Erythroblast (primary cell): ENCODE results near the gene KRTAP19-8.

Experiments
- GATA1 ChIP-seq: IDR thresholded peaks from 2 replicates; pipeline ENCODE4 v1.6.1; 2011; ENCODE audit warnings: low read depth, mild to moderate bottlenecking, control low read depth, low read length, moderate library complexity
- POLR2A ChIP-seq: IDR thresholded peaks from 2 replicates; pipeline ENCODE4 v1.6.1; 2011; ENCODE audit warnings: mild to moderate bottlenecking, low read length

DNA sequence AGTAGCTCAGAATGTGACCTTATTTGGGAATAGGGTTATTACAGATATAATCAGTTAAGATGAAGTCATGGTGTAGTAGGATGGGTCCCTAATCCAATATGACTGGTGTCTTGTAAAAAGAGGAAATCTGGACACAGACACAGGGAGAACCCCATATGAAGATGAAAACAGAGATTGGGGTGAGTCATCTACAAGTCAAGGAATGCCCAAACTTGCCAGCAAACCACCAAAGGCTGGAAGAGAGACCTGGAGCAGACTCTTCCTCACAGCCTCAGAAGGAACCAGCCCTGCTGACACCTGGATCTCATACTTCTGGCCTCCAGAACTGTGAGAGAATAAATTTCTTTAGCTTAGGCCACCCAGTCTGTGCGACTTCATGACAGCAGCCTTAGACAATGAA lies 29.9 kb downstream of the KRTAP19-8 start:
- TF ChIP-seq POLR2A: no peak
- TF ChIP-seq GATA1: no peak
